IMR-90 (cell line): ENCODE data around the gene PFDN1. TPM values are rescaled to one million over a fixed set of nuclear protein-coding genes. Genes with fewer than 3 reads are reported as not detected.

ENCODE experiments used
- ATAC-seq: fragments of 200-7000 bp; cut with Tn5 transposase; 2 replicates; pipeline ENCODE4 v1.9.1; 2020; ENCODE audit warnings: low read depth, mild to moderate bottlenecking, moderate library complexity
- BruUV-seq: library from RNA; stranded (reverse); fragments of 400-500 nt; replicated peaks from 2 replicates; lab custom pipeline; 2021; lab: Mats Ljungman, UMichigan
- CTCF ChIA-PET: fragments of 300-600 bp; formaldehyde crosslinking; extraction: SDS; loops from one replicate; lab custom pipeline; 2021; ENCODE audit warnings: antibody characterized with exemption; lab: Yijun Ruan, JAX
- POLR2A ChIA-PET: fragments of 300-600 bp; sonication (Branson Sonifier 250); formaldehyde crosslinking; loops from one replicate; lab custom pipeline; 2022; ENCODE audit warnings: antibody characterized with exemption; ENCODE audit not compliant: unreplicated experiment; lab: Charles Lee
- DNase-seq: peaks from one replicate; pipeline ENCODE4 v3.0.0; 2013
- H2AFZ ChIP-seq: replicated peaks from 2 replicates; pipeline ENCODE3; 2013; ENCODE audit warnings: low read length, mild to moderate bottlenecking; ENCODE audit not compliant: poor library complexity
- H2AK5ac ChIP-seq: 2 replicates; pipeline ENCODE4 v1.6.1; 2013; ENCODE audit warnings: low read depth, low read length, inconsistent platforms
- H2AK9ac ChIP-seq: replicated peaks from 2 replicates; pipeline ENCODE3; 2013; ENCODE audit warnings: mild to moderate bottlenecking, low read depth, low read length, moderate library complexity; ENCODE audit not compliant: poor library complexity
- H2BK120ac ChIP-seq: 2 replicates; pipeline ENCODE4 v1.6.1; 2013; ENCODE audit warnings: low read depth, low read length, inconsistent platforms
- H2BK15ac ChIP-seq: 3 replicates; pipeline ENCODE4 v1.6.1; 2013; ENCODE audit warnings: low read depth, low read length, inconsistent platforms
- H2BK20ac ChIP-seq: 2 replicates; pipeline ENCODE4 v1.6.1; 2013; ENCODE audit warnings: low read depth, mild to moderate bottlenecking, inconsistent platforms, low read length, moderate library complexity
- H2BK5ac ChIP-seq: 2 replicates; pipeline ENCODE4 v1.6.1; 2013; ENCODE audit warnings: mild to moderate bottlenecking, low read depth, low read length, inconsistent platforms; ENCODE audit not compliant: poor library complexity, severe bottlenecking
- H3K14ac ChIP-seq: replicated peaks from 2 replicates; pipeline ENCODE4 v1.6.1; 2013; ENCODE audit warnings: low read depth, low read length, inconsistent platforms
- H3K18ac ChIP-seq: 2 replicates; pipeline ENCODE4 v1.6.1; 2013; ENCODE audit warnings: low read depth, low read length, control low read depth
- H3K23ac ChIP-seq: 2 replicates; pipeline ENCODE4 v1.6.1; 2013; ENCODE audit warnings: low read depth, low read length, inconsistent platforms
- H3K27ac ChIP-seq: 2 replicates; pipeline ENCODE4 v1.5.1; 2013; ENCODE audit warnings: mild to moderate bottlenecking, control low read depth, low read length; ENCODE audit not compliant: insufficient read depth
- H3K27me3 ChIP-seq: 2 replicates; pipeline ENCODE4 v1.6.1; 2013; ENCODE audit warnings: low read length; ENCODE audit not compliant: control insufficient read depth, insufficient read depth
- H3K36me3 ChIP-seq: 2 replicates; pipeline ENCODE4 v1.6.1; 2013; ENCODE audit warnings: low read length, mixed read lengths; ENCODE audit not compliant: control insufficient read depth, insufficient read depth
- H3K4ac ChIP-seq: 2 replicates; pipeline ENCODE4 v1.6.1; 2013; ENCODE audit warnings: low read depth, low read length, inconsistent platforms
- H3K4me1 ChIP-seq: 2 replicates; pipeline ENCODE4 v1.6.1; 2013; ENCODE audit warnings: low read length, mixed read lengths; ENCODE audit not compliant: control insufficient read depth, insufficient read depth
- H3K4me2 ChIP-seq: 2 replicates; pipeline ENCODE4 v1.6.1; 2013; ENCODE audit warnings: low read depth, mild to moderate bottlenecking, control low read depth, low read length, moderate library complexity
- H3K4me3 ChIP-seq: 2 replicates; pipeline ENCODE4 v1.5.1; 2013; ENCODE audit warnings: low read depth, mild to moderate bottlenecking, control low read depth, low read length, moderate library complexity; ENCODE audit not compliant: insufficient read depth
- H3K56ac ChIP-seq: 2 replicates; pipeline ENCODE4 v1.6.1; 2013; ENCODE audit warnings: low read length, inconsistent platforms; ENCODE audit not compliant: insufficient read depth; ENCODE audit errors: extremely low read depth
- H3K79me1 ChIP-seq, 2 experiments: 2 replicates each; pipeline ENCODE4 v1.6.1; 2013; ENCODE audit warnings: low read length in 2 of 2, inconsistent platforms in 1 of 2, low read depth in 1 of 2
- H3K9ac ChIP-seq: 2 replicates; pipeline ENCODE4 v1.6.1; 2013; ENCODE audit warnings: low read depth, low read length, control low read depth
- H3K9me1 ChIP-seq: 2 replicates; pipeline ENCODE4 v1.6.1; 2013; ENCODE audit warnings: low read length, inconsistent platforms; ENCODE audit not compliant: insufficient read depth
- H3K9me3 ChIP-seq: 2 replicates; pipeline ENCODE4 v1.6.1; 2013; ENCODE audit warnings: low read length; ENCODE audit not compliant: control insufficient read depth, insufficient read depth
- H4K20me1 ChIP-seq: 2 replicates; pipeline ENCODE4 v1.6.1; 2013; ENCODE audit warnings: low read length, inconsistent platforms; ENCODE audit not compliant: insufficient read depth
- H4K5ac ChIP-seq: 2 replicates; pipeline ENCODE4 v1.6.1; 2013; ENCODE audit warnings: mild to moderate bottlenecking, low read depth, low read length, control low read depth
- H4K8ac ChIP-seq, 2 experiments: 2 replicates each; pipeline ENCODE4 v1.6.1; 2013; ENCODE audit warnings: low read depth in 2 of 2, low read length in 2 of 2, control low read depth in 1 of 2, inconsistent platforms in 1 of 2
- H4K91ac ChIP-seq: 2 replicates; pipeline ENCODE4 v1.6.1; 2013; ENCODE audit warnings: low read depth, low read length, inconsistent platforms; ENCODE audit not compliant: insufficient read depth
- BHLHE40 ChIP-seq: fragments of 150-350 bp; IDR thresholded peaks from 2 replicates; pipeline ENCODE4 v1.6.1; 2016; ENCODE audit warnings: mild to moderate bottlenecking, low read depth, low read length
- CEBPB ChIP-seq: IDR thresholded peaks from 2 replicates; pipeline ENCODE4 v1.6.1; 2012; ENCODE audit warnings: low read depth, low read length, improper control_type of control experiment
- CHD1 ChIP-seq: IDR thresholded peaks from 2 replicates; pipeline ENCODE4 v1.6.1; 2012; ENCODE audit warnings: low read depth, low read length, improper control_type of control experiment
- CTCF ChIP-seq: conservative IDR thresholded peaks from 2 replicates; pipeline ENCODE4 v1.5.1; 2012; ENCODE audit warnings: mild to moderate bottlenecking, low read depth, low read length, improper control_type of control experiment
- ELK1 ChIP-seq: fragments of 150-350 bp; IDR thresholded peaks from 2 replicates; pipeline ENCODE4 v1.6.1; 2016; ENCODE audit warnings: low read depth, mild to moderate bottlenecking, low read length, moderate library complexity, borderline replicate concordance
- FOS ChIP-seq: fragments of 150-350 bp; IDR thresholded peaks from 2 replicates; pipeline ENCODE4 v1.6.1; 2016; ENCODE audit warnings: low read depth, low read length
- MAFK ChIP-seq: IDR thresholded peaks from 2 replicates; pipeline ENCODE4 v1.6.1; 2012; ENCODE audit warnings: low read depth, low read length, improper control_type of control experiment
- MAZ ChIP-seq: IDR thresholded peaks from 2 replicates; pipeline ENCODE4 v1.6.1; 2012; ENCODE audit warnings: low read depth, mild to moderate bottlenecking, low read length, improper control_type of control experiment, moderate library complexity, borderline replicate concordance
- MXI1 ChIP-seq: IDR thresholded peaks from 2 replicates; pipeline ENCODE4 v1.6.1; 2012; ENCODE audit warnings: low read depth, mild to moderate bottlenecking, low read length, moderate library complexity, borderline replicate concordance
- NFE2L2 ChIP-seq: fragments of 150-350 bp; IDR thresholded peaks from 2 replicates; pipeline ENCODE4 v1.6.1; 2016; ENCODE audit warnings: low read depth, mild to moderate bottlenecking, low read length
- POLR2A ChIP-seq: IDR thresholded peaks from 2 replicates; pipeline ENCODE4 v1.6.1; 2012; ENCODE audit warnings: mild to moderate bottlenecking, low read depth, low read length
- RAD21 ChIP-seq: IDR thresholded peaks from 2 replicates; pipeline ENCODE4 v1.6.1; 2012; ENCODE audit warnings: low read length, improper control_type of control experiment
- RCOR1 ChIP-seq: IDR thresholded peaks from 2 replicates; pipeline ENCODE4 v1.6.1; 2012; ENCODE audit warnings: mild to moderate bottlenecking, low read length, improper control_type of control experiment; ENCODE audit not compliant: insufficient replicate concordance
- RFX5 ChIP-seq: IDR thresholded peaks from 2 replicates; pipeline ENCODE4 v1.8.0; 2012; ENCODE audit warnings: low read depth, mild to moderate bottlenecking, low read length, moderate library complexity
- SMC3 ChIP-seq: fragments of 150-350 bp; IDR thresholded peaks from 2 replicates; pipeline ENCODE4 v1.6.1; 2016; ENCODE audit warnings: low read depth, mild to moderate bottlenecking, antibody characterized with exemption, low read length, moderate library complexity
- USF2 ChIP-seq: fragments of 150-350 bp; IDR thresholded peaks from 2 replicates; pipeline ENCODE4 v1.6.1; 2017; ENCODE audit warnings: mild to moderate bottlenecking, antibody characterized with exemption, low read length, low read depth
- WGBS, 2 experiments: methylation state at CpG; one replicate each; pipeline versions ENCODE4 v1.1.5 to v1.1.7; 2013; ENCODE audit warnings: missing lambda C conversion rate in 2 of 2; ENCODE audit not compliant: insufficient read length in 1 of 2; ENCODE audit errors: extremely low coverage in 2 of 2; 5-methylcytosine and 5-hydroxymethylcytosine counted together
- dilution Hi-C: fragments of 300-500 bp; cut with HindIII; formaldehyde crosslinking; loops from one replicate; pipeline ENCODE4 v1.14.3; 2018; ENCODE audit warnings: low sequenced_read_pairs; ENCODE audit not compliant: unreplicated experiment
- in situ Hi-C: fragments of 300-500 bp; cut with MboI; formaldehyde crosslinking; loops from 3 replicates; pipeline ENCODE4 v1.14.3; 2019; ENCODE audit warnings: low sequenced_read_pairs, inconsistent platforms, mixed read lengths
- intact Hi-C: fragments of 100-400 bp; cut with micrococcal nuclease; formaldehyde crosslinking; loops from 2 replicates; pipeline ENCODE4 v1.10.0; 2022
- polyA plus RNA-seq, 3 experiments: library from polyadenylated mRNA; depleted of rRNA; stranded (reverse); fragments of >200 nt; gene quantifications; 2 replicates each; pipeline ENCODE4 v1.2.3, GENCODE V29; 2012; ENCODE audit warnings: low replicate concordance in 1 of 3
- total RNA-seq: library from RNA; depleted of rRNA; stranded (reverse); fragments of >200 nt; gene quantifications from 2 replicates; pipeline ENCODE4 v1.2.3, GENCODE V29; 2012

The PFDN1 gene
- total and polyA plus RNA-seq, 2 of the 4 experiments (the other 2 are of a cell fraction) = 98.8 to 134 TPM

- no peaks in the 10 kb centered on the region for H3K9me3 ChIP-seq
- H3K27ac ChIP-seq = no peak overlapping the region
- H2AK5ac ChIP-seq = no peak overlapping the region
- H2AK9ac ChIP-seq = no peak overlapping the region
- no peak overlapping the region for H3K4me3 ChIP-seq
- WGBS, 2 experiments = no CpG with 5 or more reads among the region's 1 CpG
- peaks cover 4% of the 10 kb centered on the region; the same call in 1 of the 2 replicates for H4K20me1 ChIP-seq
- in situ Hi-C loops = no loop called here
- peaks cover 3% of the 10 kb centered on the region; the same call in 1 of the 2 replicates for H3K27me3 ChIP-seq
- no peak overlapping the region for H3K18ac ChIP-seq
- DNase-seq (no peak), ATAC-seq (no peak)
- no peak overlapping the region for H2AFZ ChIP-seq
- no peak overlapping the region for H3K23ac ChIP-seq
- no peak overlapping the region for H2BK5ac ChIP-seq
- BruUV-seq = no TSS peak
- intact Hi-C loops = no loop called here
- H4K8ac ChIP-seq = no peak overlapping the region
- no peak overlapping the region for H2BK15ac ChIP-seq
- no peak overlapping the region for H3K4me2 ChIP-seq
- H3K14ac ChIP-seq = no peak overlapping the region
- no peak overlapping the region for H3K4ac ChIP-seq
- no peak overlapping the region for H2BK20ac ChIP-seq
- no peak overlapping the region for H4K91ac ChIP-seq
- ChIA-PET POLR2A (no interaction called here), CTCF (interaction anchor here (0.6 kb wide), 1 partner anchor 133 kb away, joined by 4 read pairs; no protein-coding TSS in a partner anchor)
- TF ChIP-seq CTCF (no peak), RFX5 (no peak), FOS (no peak), MXI1 (no peak), CEBPB (no peak), SMC3 (no peak), MAFK (no peak), RCOR1 (no peak), POLR2A (no peak), RAD21 (no peak), NFE2L2 (no peak), USF2 (no peak), CHD1 (no peak), ELK1 (no peak), MAZ (no peak), BHLHE40 (no peak)
- no peaks in the 10 kb centered on the region for H3K79me1 ChIP-seq
- no peak overlapping the region for H4K5ac ChIP-seq
- 0 out of 2 replicates have a peak, but pooled peaks cover 4% of the 10 kb centered on the region for H3K9me1 ChIP-seq
- no peak overlapping the region for H3K56ac ChIP-seq
- dilution Hi-C loops = no loop called here
- H3K36me3 ChIP-seq = no peaks in the 10 kb centered on the region
- no peaks in the 10 kb centered on the region for H3K4me1 ChIP-seq
- no peak overlapping the region for H3K9ac ChIP-seq
- no peak overlapping the region for H2BK120ac ChIP-seq
These were observed 89.4 kb downstream of the PFDN1 start for GRCh38 chr5:140213370-140213983.
